Activated naive CD8-positive, alpha-beta T cell treated with anti-CD3 and anti-CD28 coated beads for 36 hours (primary cell): ENCODE results near the gene PLXNC1. TPM values are rescaled to one million over a fixed set of nuclear protein-coding genes. Genes with fewer than 3 reads are reported as not detected.

ENCODE experiments used
- DNase-seq: peaks from one replicate; pipeline ENCODE4 v3.0.0; 2021
- H3K27ac Mint-ChIP-seq: one replicate; pipeline ENCODE4 v1.8.0; 2022; ENCODE audit warnings: mild to moderate bottlenecking, moderate library complexity, mixed read lengths
- H3K27me3 Mint-ChIP-seq: one replicate; pipeline ENCODE4 v1.8.0; 2022; ENCODE audit warnings: mild to moderate bottlenecking, mixed read lengths
- H3K36me3 Mint-ChIP-seq: one replicate; pipeline ENCODE4 v1.8.0; 2021; ENCODE audit warnings: mild to moderate bottlenecking, mixed read lengths
- H3K4me1 Mint-ChIP-seq: one replicate; pipeline ENCODE4 v1.8.0; 2021; ENCODE audit warnings: mixed read lengths
- H3K4me3 Mint-ChIP-seq: one replicate; pipeline ENCODE4 v1.8.0; 2022; ENCODE audit warnings: mild to moderate bottlenecking, moderate library complexity, mixed read lengths
- H3K9me3 Mint-ChIP-seq: one replicate; pipeline ENCODE4 v1.8.0; 2022; ENCODE audit warnings: mixed read lengths
- total RNA-seq, 2 experiments: library from RNA; stranded (reverse); gene quantifications; one replicate each; pipeline ENCODE4 v1.2.3, GENCODE V29; 2021

Gene PLXNC1
- total RNA-seq, 2 experiments from 2014 or later, result 4.7 to 6.0 TPM

DNA sequence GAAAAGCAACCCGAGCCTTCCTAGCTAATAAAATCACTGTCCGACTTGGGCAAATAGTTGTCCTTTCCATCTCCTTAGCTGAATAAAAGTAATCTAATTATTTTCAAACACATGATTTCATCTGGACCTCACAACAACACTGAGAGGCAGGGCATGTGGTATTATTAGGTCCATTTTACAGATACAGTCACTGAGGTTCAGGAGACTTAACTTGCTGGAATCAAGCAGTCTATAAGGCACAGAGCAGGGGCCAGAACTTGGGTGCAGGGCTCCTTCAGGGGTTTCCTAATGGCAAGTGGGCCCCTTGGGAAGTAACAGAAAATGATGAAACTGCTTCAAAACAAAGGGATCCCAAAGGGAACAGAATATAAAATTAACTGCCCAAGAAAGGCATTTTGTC is 15.5 kb downstream of the PLXNC1 start:
- Mint-ChIP-seq H3K27ac (no peak overlapping the region), H3K4me3 (no peak overlapping the region), H3K36me3 (no peaks in the 10 kb centered on the region), H3K27me3 (no peaks in the 10 kb centered on the region), H3K9me3 (no peaks in the 10 kb centered on the region), H3K4me1 (peaks cover 15% of the 10 kb centered on the region)
- no peak for DNase-seq

GRCh38 chr12:94165138-94165537 is 16.8 kb downstream of the PLXNC1 start:
- H3K9me3 Mint-ChIP-seq, result no peaks in the 10 kb centered on the region
- peaks cover 25% of the 10 kb centered on the region for H3K4me1 Mint-ChIP-seq
- no peaks in the 10 kb centered on the region for H3K36me3 Mint-ChIP-seq
- H3K4me3 Mint-ChIP-seq, result no peak overlapping the region
- H3K27me3 Mint-ChIP-seq, result no peaks in the 10 kb centered on the region
- no peak for DNase-seq
- H3K27ac Mint-ChIP-seq, result no peak overlapping the region

DNA sequence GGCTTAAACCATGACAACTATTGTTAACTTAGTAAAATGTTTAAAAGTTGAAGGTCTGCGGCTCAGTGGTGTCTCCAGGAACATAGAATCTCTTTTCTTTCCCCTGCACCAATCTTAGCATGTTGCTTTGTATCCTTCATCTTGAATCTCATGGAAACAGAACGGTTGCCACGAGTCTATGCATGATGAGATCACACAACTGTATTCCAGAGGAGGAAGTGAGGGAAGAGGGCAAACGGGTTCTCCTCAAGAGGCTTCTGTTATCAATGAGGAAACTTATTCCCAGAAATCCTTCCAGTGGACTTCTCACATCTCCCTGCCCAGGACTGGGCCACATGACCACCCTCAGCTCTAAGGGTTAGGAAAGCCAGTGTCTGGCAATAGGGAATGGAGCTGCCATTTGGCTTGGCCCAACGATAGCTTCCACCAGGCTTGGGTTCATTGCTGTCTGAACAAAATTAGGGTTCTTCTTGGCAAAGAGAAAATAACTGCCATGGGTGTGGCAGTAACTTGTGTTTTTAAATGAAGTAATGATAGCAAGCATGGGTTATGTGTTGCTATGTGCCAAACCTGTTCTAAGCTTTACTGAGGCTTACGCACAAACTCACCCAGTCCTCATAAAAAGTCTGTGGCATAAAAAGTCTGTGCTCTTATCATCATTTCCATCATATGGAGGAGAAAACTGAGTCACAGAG is 17.4 kb downstream of the PLXNC1 start:
- no peak overlapping the region for H3K27ac Mint-ChIP-seq
- no peak overlapping the region for H3K4me3 Mint-ChIP-seq
- H3K27me3 Mint-ChIP-seq, result no peaks in the 10 kb centered on the region
- H3K36me3 Mint-ChIP-seq, result peaks cover 6% of the 10 kb centered on the region
- peaks cover 31% of the 10 kb centered on the region for H3K4me1 Mint-ChIP-seq
- H3K9me3 Mint-ChIP-seq, result no peaks in the 10 kb centered on the region
- no peak for DNase-seq

DNA sequence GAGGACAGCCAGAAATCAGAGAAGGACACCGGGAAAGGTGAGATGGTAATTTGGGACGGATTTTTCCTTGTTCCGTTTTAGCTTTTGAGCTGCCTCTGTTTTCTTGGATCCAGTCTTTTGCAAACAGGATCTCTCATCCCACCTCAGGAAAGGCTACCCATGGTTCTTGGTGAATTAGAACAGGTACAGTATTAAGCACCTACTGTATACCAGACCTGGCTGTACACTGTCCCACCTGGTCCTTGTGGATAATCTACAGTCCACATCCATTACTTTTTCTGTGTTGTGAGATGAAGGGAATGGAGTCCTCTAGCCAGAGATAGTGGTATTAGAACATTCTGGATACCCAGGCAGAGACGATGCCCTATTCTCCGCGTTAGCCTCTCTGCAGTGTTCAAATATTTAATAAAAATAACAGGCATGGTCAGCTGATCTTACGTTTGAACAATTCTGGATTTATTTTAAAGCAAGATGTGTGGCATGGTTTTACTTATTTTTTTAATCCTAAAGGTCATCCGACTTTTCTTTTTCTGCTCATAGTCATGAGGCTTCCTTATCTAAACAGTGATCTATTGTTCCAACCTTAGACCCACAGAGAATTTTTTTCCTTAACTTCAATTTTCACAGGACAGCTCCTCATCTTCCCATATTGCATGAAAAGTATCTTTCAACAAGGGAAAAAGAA is 18.8 kb downstream of the PLXNC1 start:
- Mint-ChIP-seq H3K4me3 (no peak overlapping the region), H3K27ac (no peak overlapping the region), H3K27me3 (no peaks in the 10 kb centered on the region), H3K36me3 (peaks cover 9% of the 10 kb centered on the region), H3K4me1 (peaks cover 40% of the 10 kb centered on the region), H3K9me3 (no peaks in the 10 kb centered on the region)
- no peak for DNase-seq

- Mint-ChIP-seq H3K4me3 (no peak overlapping the region), H3K4me1 (peaks cover 41% of the 10 kb centered on the region), H3K36me3 (peaks cover 9% of the 10 kb centered on the region), H3K27ac (no peak overlapping the region), H3K27me3 (no peaks in the 10 kb centered on the region), H3K9me3 (no peaks in the 10 kb centered on the region)
- DNase-seq, result no peak
Observed at GRCh38 chr12:94167756-94168416, 19.5 kb downstream of the PLXNC1 start.

GRCh38 chr12:94169495-94169894 is 21.1 kb downstream of the PLXNC1 start:
- H3K4me1 Mint-ChIP-seq, result peaks cover 57% of the 10 kb centered on the region
- peaks cover 9% of the 10 kb centered on the region for H3K36me3 Mint-ChIP-seq
- peak overlapping the region; percentile 48 for H3K4me3 Mint-ChIP-seq
- no peaks in the 10 kb centered on the region for H3K9me3 Mint-ChIP-seq
- no peaks in the 10 kb centered on the region for H3K27me3 Mint-ChIP-seq
- DNase-seq, result no peak
- H3K27ac Mint-ChIP-seq, result no peak overlapping the region

DNA sequence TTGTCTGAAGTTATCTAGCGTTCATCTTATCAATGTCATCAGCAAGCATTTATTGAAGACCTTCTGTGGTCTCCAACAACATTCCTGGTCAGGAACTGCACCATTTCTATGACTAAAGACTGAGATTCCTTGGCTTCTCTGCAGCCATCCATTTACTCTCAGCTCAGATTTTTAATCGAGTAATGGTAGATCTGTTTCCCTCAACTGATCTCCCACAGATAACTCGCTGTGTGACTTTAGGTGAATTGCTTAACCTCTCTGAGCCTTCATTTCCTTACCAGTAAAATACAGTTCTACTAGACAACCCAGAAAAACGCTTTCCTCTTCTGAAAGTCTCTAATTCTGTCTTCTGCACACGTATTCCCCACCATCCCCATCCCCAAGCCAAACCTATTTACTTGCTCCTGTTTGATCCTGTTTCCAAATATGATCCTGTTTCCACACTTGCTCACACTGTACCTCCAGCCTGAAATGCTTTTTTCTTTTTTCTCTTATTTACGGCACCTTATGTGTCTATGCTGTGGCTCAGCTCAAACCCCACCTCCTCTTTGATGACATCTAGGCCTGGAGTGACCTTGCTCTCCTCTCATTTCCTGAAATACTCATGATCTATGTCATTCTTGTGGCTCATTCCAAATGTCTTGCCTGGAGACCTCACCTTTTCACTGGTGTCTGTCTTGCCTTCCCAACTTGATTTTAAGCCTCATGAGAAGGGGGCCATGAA is 21.8 kb downstream of the PLXNC1 start:
- Mint-ChIP-seq H3K36me3 (peaks cover 9% of the 10 kb centered on the region), H3K9me3 (no peaks in the 10 kb centered on the region), H3K27me3 (no peaks in the 10 kb centered on the region), H3K27ac (no peak overlapping the region), H3K4me1 (peaks cover 62% of the 10 kb centered on the region), H3K4me3 (peak overlapping the region; percentile 3)
- DNase-seq, result no peak

GRCh38 chr12:94170690-94171594 is 22.6 kb downstream of the PLXNC1 start:
- no peak overlapping the region for H3K27ac Mint-ChIP-seq
- peaks cover 70% of the 10 kb centered on the region for H3K4me1 Mint-ChIP-seq
- H3K27me3 Mint-ChIP-seq, result no peaks in the 10 kb centered on the region
- H3K9me3 Mint-ChIP-seq, result no peaks in the 10 kb centered on the region
- no peak overlapping the region for H3K4me3 Mint-ChIP-seq
- no peak for DNase-seq
- H3K36me3 Mint-ChIP-seq, result peaks cover 9% of the 10 kb centered on the region

DNA sequence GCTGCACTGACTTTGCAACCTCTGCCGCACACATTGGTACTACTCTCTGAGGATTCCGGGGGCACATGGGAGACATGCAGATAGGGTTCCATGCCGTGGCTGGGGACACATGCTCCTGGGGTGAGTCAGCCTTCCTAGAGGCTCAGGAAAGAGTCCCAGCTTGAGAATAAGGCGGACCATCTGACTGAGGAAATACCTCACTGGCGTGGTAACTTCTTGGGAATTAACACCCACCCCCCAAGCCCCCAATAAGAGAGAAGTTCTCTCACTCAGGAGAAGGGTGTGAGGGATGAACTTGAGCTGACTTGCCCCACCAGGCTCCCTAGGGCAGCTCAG is 23.2 kb downstream of the PLXNC1 start:
- Mint-ChIP-seq H3K27ac (no peak overlapping the region), H3K4me1 (peaks cover 75% of the 10 kb centered on the region), H3K36me3 (peaks cover 9% of the 10 kb centered on the region), H3K9me3 (no peaks in the 10 kb centered on the region), H3K27me3 (no peaks in the 10 kb centered on the region), H3K4me3 (no peak overlapping the region)
- no peak for DNase-seq

- Mint-ChIP-seq H3K4me3 (no peak overlapping the region), H3K27me3 (no peaks in the 10 kb centered on the region), H3K4me1 (peaks cover 75% of the 10 kb centered on the region), H3K27ac (no peak overlapping the region), H3K36me3 (peaks cover 9% of the 10 kb centered on the region), H3K9me3 (no peaks in the 10 kb centered on the region)
- DNase-seq, result no peak
Observed at GRCh38 chr12:94172031-94172430, 23.7 kb downstream of the PLXNC1 start.

GRCh38 chr12:94172973-94173372 is 24.6 kb downstream of the PLXNC1 start:
- DNase-seq, result no peak
- no peak overlapping the region for H3K4me3 Mint-ChIP-seq
- H3K4me1 Mint-ChIP-seq, result peaks cover 71% of the 10 kb centered on the region
- H3K27me3 Mint-ChIP-seq, result no peaks in the 10 kb centered on the region
- H3K9me3 Mint-ChIP-seq, result peaks cover under 1% of the 10 kb centered on the region
- H3K36me3 Mint-ChIP-seq, result peaks cover 12% of the 10 kb centered on the region
- no peak overlapping the region for H3K27ac Mint-ChIP-seq

DNA sequence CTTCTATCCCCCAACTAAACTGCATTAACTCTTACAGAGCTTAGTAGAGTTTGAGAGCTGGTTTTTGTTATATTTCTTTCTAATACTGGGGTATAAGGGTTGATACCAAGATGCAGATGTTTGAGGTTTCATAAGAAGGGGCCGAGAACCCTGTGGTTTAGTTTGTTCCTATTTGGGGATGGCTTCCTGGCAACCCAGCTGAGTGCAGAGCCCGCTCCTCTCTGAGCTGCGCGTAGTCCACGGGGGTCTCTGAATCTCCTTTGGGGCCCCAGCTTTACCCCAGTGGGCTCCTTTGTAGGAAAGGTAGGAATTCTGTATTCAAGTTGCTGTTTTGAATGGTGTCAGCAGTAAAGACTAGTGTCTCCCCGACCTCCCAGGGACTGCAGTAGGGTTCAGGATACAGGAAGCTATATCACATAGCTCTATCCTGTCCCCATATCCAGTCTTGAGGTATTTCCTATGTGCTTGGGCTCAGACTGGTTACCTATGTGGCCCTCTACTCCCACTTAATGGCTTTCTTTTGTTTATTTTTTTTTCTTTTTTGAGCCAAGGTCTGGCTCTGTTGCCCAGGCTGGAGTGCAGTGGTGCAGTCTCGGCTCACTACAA is 25.4 kb downstream of the PLXNC1 start:
- DNase-seq, result no peak
- Mint-ChIP-seq H3K4me1 (peaks cover 65% of the 10 kb centered on the region), H3K27ac (peak overlapping the region; percentile 40), H3K9me3 (peaks cover 5% of the 10 kb centered on the region), H3K4me3 (peak overlapping the region; percentile 14), H3K36me3 (peaks cover 17% of the 10 kb centered on the region), H3K27me3 (no peaks in the 10 kb centered on the region)

DNA sequence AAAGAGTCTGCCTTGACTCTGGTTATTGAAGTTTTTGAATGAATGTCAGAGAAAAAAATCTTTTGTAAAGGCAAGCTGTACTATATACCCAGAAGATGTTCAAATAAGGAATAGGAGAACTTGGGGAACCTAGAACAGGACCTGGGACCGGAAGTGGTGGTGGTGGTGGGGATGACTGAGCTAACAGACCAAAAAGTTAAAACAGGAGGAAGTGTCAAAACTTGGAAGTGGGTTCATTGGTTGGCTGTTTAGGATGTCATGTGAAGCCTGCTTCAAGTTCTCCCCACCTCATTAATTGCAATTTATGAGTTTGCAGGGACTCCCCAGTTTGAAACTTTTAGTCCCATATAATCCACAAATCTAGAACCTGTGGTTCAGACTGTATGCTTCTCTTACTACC is 26.2 kb downstream of the PLXNC1 start:
- Mint-ChIP-seq H3K4me3 (no peak overlapping the region), H3K27me3 (no peaks in the 10 kb centered on the region), H3K36me3 (peaks cover 17% of the 10 kb centered on the region), H3K9me3 (peaks cover 5% of the 10 kb centered on the region), H3K4me1 (peaks cover 60% of the 10 kb centered on the region), H3K27ac (peak overlapping the region; percentile 25)
- peak; percentile 45 for DNase-seq
